Keratinocyte (primary cell): ENCODE measurements around the gene PLA2G6. TPM values are rescaled to one million over a fixed set of nuclear protein-coding genes. Genes with fewer than 3 reads are reported as not detected.
"Not testable (repeated sequence)": the region's sequence is repeated elsewhere in the genome, so short reads cannot be mapped to it uniquely, and the experiment has no call there.

Experiments used
- DNase-seq: peaks from one replicate; pipeline ENCODE4 v3.0.0-alpha.2; 2011; ENCODE audit warnings: low read depth, missing footprints, low spot score
- FAIRE-seq: peaks from 2 replicates; lab custom pipeline; 2011; peaks lifted over from hg19 to GRCh38; lab: Jason Lieb, UNC
- H2AFZ ChIP-seq: 2 replicates; pipeline ENCODE4 v1.6.0; 2012; ENCODE audit warnings: low read length, control low read depth, inconsistent platforms; ENCODE audit not compliant: control insufficient read depth
- H3K27ac ChIP-seq: 2 replicates; pipeline ENCODE4 v1.5.1; 2011; ENCODE audit warnings: low read length; ENCODE audit not compliant: control insufficient read depth, insufficient read depth
- H3K27me3 ChIP-seq: 3 replicates; pipeline ENCODE4 v1.6.0; 2011; ENCODE audit warnings: low read length; ENCODE audit not compliant: control insufficient read depth, insufficient read depth; ENCODE audit errors: extremely low read depth
- H3K36me3 ChIP-seq, 2 experiments: 2 replicates in 1 of 2; 3 replicates in 1 of 2; pipeline ENCODE4 v1.5.1; 2011; ENCODE audit warnings: low read length in 2 of 2, mild to moderate bottlenecking in 1 of 2; ENCODE audit not compliant: control insufficient read depth in 2 of 2, insufficient read depth in 2 of 2; ENCODE audit errors: extremely low read depth in 1 of 2
- H3K4me1 ChIP-seq: 3 replicates; pipeline ENCODE4 v1.5.1; 2011; ENCODE audit warnings: low read length; ENCODE audit not compliant: control insufficient read depth, insufficient read depth; ENCODE audit errors: extremely low read depth
- H3K4me2 ChIP-seq: 3 replicates; pipeline ENCODE4 v1.6.0; 2011; ENCODE audit warnings: low read depth, low read length; ENCODE audit not compliant: control insufficient read depth, insufficient read depth; ENCODE audit errors: extremely low read depth
- H3K4me3 ChIP-seq, 3 experiments: fragments of 200-600 bp in 1 of 3; sonication (generic) in 1 of 3; 2 replicates in 2 of 3; 3 replicates in 1 of 3; pipeline ENCODE4 v1.5.1; 2011 to 2016; ENCODE audit warnings: low read length in 3 of 3, mild to moderate bottlenecking in 3 of 3, control low read depth in 2 of 3, inconsistent platforms in 1 of 3, low read depth in 1 of 3, mixed read lengths in 1 of 3, mixed run types in 1 of 3, moderate library complexity in 1 of 3; ENCODE audit not compliant: control insufficient read depth in 2 of 3, insufficient read depth in 2 of 3; ENCODE audit errors: extremely low read depth in 1 of 3
- H3K79me2 ChIP-seq: 2 replicates; pipeline ENCODE4 v1.6.0; 2012; ENCODE audit warnings: low read length; ENCODE audit not compliant: control insufficient read depth, insufficient read depth
- H3K9ac ChIP-seq: 3 replicates; pipeline ENCODE4 v1.6.0; 2011; ENCODE audit warnings: low read length; ENCODE audit not compliant: control insufficient read depth, insufficient read depth; ENCODE audit errors: extremely low read depth
- H3K9me1 ChIP-seq: 3 replicates; pipeline ENCODE4 v1.6.0; 2011; ENCODE audit warnings: low read length; ENCODE audit not compliant: control insufficient read depth, insufficient read depth; ENCODE audit errors: extremely low read depth
- H3K9me3 ChIP-seq: 2 replicates; pipeline ENCODE4 v1.5.1; 2012; ENCODE audit warnings: low read depth, low read length; ENCODE audit not compliant: control insufficient read depth
- H4K20me1 ChIP-seq: 3 replicates; pipeline ENCODE4 v1.6.0; 2011; ENCODE audit warnings: low read length; ENCODE audit not compliant: control insufficient read depth, insufficient read depth; ENCODE audit errors: extremely low read depth
- CTCF ChIP-seq, 3 experiments: IDR thresholded peaks in 1 of 3; conservative IDR thresholded peaks in 1 of 3; optimal IDR thresholded peaks in 1 of 3; 2 replicates in 2 of 3; 3 replicates in 1 of 3; pipeline versions ENCODE3 to v1.5.1; 2011; ENCODE audit warnings: low read length in 3 of 3, mild to moderate bottlenecking in 3 of 3, moderate library complexity in 2 of 3, control low read depth in 1 of 3, inconsistent platforms in 1 of 3; ENCODE audit not compliant: insufficient read depth in 2 of 3; ENCODE audit errors: extremely low read depth in 1 of 3
- EZH2 ChIP-seq: IDR thresholded peaks from one replicate; pipeline ENCODE4 v1.6.1; 2012; ENCODE audit warnings: inconsistent platforms, mild to moderate bottlenecking, low read length, moderate library complexity
- dilution Hi-C: fragments of 300-500 bp; cut with MboI; formaldehyde crosslinking; loops from one replicate; pipeline ENCODE4 v1.7.0; 2020; ENCODE audit warnings: low sequenced_read_pairs; ENCODE audit not compliant: extremely low pct_ligation_motif_present
- polyA plus RNA-seq, 5 experiments: library from polyadenylated mRNA; depleted of rRNA in 3 of 5; stranded (reverse) in 3 of 5; stranded (forward) in 1 of 5; unstranded in 1 of 5; fragments of >200 nt; gene quantifications; 1 replicate in 1 of 5; 2 replicates in 3 of 5; 3 replicates in 1 of 5; pipeline versions ENCODE4 v1.2.1 to v1.2.3, GENCODE V29; 2011 to 2012; ENCODE audit warnings: missing spikeins in 2 of 5, low read depth in 1 of 5, low replicate concordance in 1 of 5

The PLA2G6 gene
- polyA plus RNA-seq, 1 donor (not counting 4 experiments of a cell fraction or from before 2014, with no cell fraction given), result 5.2 TPM

GRCh38 chr22:38122616-38123015, 59.0 kb downstream of the PLA2G6 start:
- no peak for FAIRE-seq
- no peaks in the 10 kb centered on the region for H4K20me1 ChIP-seq
- no peak overlapping the region for H3K4me3 ChIP-seq
- no peaks in the 10 kb centered on the region for H3K36me3 ChIP-seq
- no peak overlapping the region for H3K27ac ChIP-seq
- H3K4me1 ChIP-seq, result peaks cover 30% of the 10 kb centered on the region
- H3K9me3 ChIP-seq, result no peaks in the 10 kb centered on the region
- dilution Hi-C loops, result no loop called here
- H3K9ac ChIP-seq, result no peak overlapping the region
- no peak overlapping the region for H2AFZ ChIP-seq
- no peak for DNase-seq
- no peak overlapping the region for H3K4me2 ChIP-seq
- H3K9me1 ChIP-seq, result no peaks in the 10 kb centered on the region
- H3K27me3 ChIP-seq, result no peaks in the 10 kb centered on the region
- no peak for TF ChIP-seq EZH2
- no peak for TF ChIP-seq CTCF (optimal IDR thresholded peaks at IDR 0.05 in 1 of 3, IDR thresholded peaks at IDR 0.05 in 1 of 3, conservative IDR thresholded peaks at IDR 0.05 in 1 of 3; ENCODE audit: extremely low read depth in 1 of 3, insufficient read depth in 2 of 3, low read length in 3 of 3)
- no peaks in the 10 kb centered on the region for H3K79me2 ChIP-seq

GRCh38 chr22:38120359-38121110, 61.1 kb downstream of the PLA2G6 start:
- H3K79me2 ChIP-seq, result no peaks in the 10 kb centered on the region
- H3K36me3 ChIP-seq, result no peaks in the 10 kb centered on the region
- H3K9ac ChIP-seq, result no peak overlapping the region
- no peak for TF ChIP-seq CTCF (optimal IDR thresholded peaks at IDR 0.05 in 1 of 3, IDR thresholded peaks at IDR 0.05 in 1 of 3, conservative IDR thresholded peaks at IDR 0.05 in 1 of 3; ENCODE audit: extremely low read depth in 1 of 3, insufficient read depth in 2 of 3, low read length in 3 of 3)
- TF ChIP-seq EZH2, result no peak
- dilution Hi-C loops, result no loop called here
- no peak overlapping the region for H3K27ac ChIP-seq
- H3K9me3 ChIP-seq, result no peaks in the 10 kb centered on the region
- peak overlapping the region; percentile 71 for H3K4me2 ChIP-seq
- no peaks in the 10 kb centered on the region for H3K9me1 ChIP-seq
- H4K20me1 ChIP-seq, result no peaks in the 10 kb centered on the region
- H3K4me3 ChIP-seq, result no peak overlapping the region
- FAIRE-seq, result peak; percentile 9
- H3K27me3 ChIP-seq, result no peaks in the 10 kb centered on the region
- peak overlapping the region; percentile 58 for H2AFZ ChIP-seq
- peaks cover 25% of the 10 kb centered on the region for H3K4me1 ChIP-seq
- DNase-seq, result no peak

GRCh38 chr22:38118747-38119146, 62.9 kb downstream of the PLA2G6 start:
- FAIRE-seq, DNase-seq, H3K79me2 ChIP-seq, H3K4me3 ChIP-seq, H2AFZ ChIP-seq, H3K27ac ChIP-seq, H3K4me2 ChIP-seq, H3K9ac ChIP-seq, H4K20me1 ChIP-seq, dilution Hi-C loops, H3K9me3 ChIP-seq, H3K27me3 ChIP-seq, H3K36me3 ChIP-seq, H3K9me1 ChIP-seq: not testable (repeated sequence)
- H3K4me1 ChIP-seq, result peaks cover 17% of the 10 kb centered on the region
